BE2C (cell line): ENCODE data around the gene AGBL1.

ENCODE experiments used
- DNase-seq: peaks from one replicate; pipeline ENCODE4 v3.0.0-alpha.2; 2020
- H3K27me3 ChIP-seq: fragments of 250-450 bp; sonication (Bioruptor Pico); 2 replicates; pipeline ENCODE4 v1.5.1; 2020; ENCODE audit warnings: mild to moderate bottlenecking
- H3K36me3 ChIP-seq: fragments of 250-450 bp; sonication (Bioruptor Pico); 2 replicates; pipeline ENCODE4 v1.5.1; 2020; ENCODE audit warnings: mild to moderate bottlenecking
- H3K4me1 ChIP-seq: fragments of 250-450 bp; sonication (Bioruptor Pico); 2 replicates; pipeline ENCODE4 v1.5.1; 2020
- H3K4me3 ChIP-seq: 2 replicates; pipeline ENCODE4 v1.5.1; 2011; ENCODE audit warnings: low read depth, low read length
- H3K9me3 ChIP-seq: fragments of 250-450 bp; sonication (Bioruptor Pico); 2 replicates; pipeline ENCODE4 v1.5.1; 2020
- TF ChIP-seq, protein P1 (sequence below): IDR thresholded peaks from 2 replicates; pipeline ENCODE4 v1.5.1; 2012; ENCODE audit warnings: mild to moderate bottlenecking, low read depth, low read length

The AGBL1 gene

DNA sequence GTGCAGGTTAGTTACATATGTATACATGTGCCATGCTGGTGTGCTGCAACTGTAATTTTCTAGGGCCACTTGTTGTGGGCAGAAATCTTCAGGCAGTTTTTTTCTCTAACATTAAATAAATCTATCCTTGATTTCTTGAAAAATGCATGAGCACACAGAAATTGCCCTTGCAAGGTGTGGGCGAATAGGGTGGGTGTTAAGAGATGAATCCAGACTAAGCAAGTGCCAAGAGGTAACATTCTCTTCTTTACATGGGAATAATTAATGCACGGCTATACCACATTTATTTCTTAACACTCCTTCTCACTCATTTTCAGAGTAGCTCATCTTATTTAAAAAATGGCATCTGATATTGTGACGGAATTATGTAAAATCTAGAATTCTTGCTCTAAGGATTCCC is 719.6 kb downstream of the AGBL1 start:
- DNase-seq, result no peak
- Histone ChIP-seq H3K4me1 (no peaks in the 10 kb centered on the region), H3K9me3 (no peaks in the 10 kb centered on the region), H3K36me3 (no peaks in the 10 kb centered on the region), H3K4me3 (no peak overlapping the region), H3K27me3 (no peaks in the 10 kb centered on the region)
- TF ChIP-seq, protein P1, sequence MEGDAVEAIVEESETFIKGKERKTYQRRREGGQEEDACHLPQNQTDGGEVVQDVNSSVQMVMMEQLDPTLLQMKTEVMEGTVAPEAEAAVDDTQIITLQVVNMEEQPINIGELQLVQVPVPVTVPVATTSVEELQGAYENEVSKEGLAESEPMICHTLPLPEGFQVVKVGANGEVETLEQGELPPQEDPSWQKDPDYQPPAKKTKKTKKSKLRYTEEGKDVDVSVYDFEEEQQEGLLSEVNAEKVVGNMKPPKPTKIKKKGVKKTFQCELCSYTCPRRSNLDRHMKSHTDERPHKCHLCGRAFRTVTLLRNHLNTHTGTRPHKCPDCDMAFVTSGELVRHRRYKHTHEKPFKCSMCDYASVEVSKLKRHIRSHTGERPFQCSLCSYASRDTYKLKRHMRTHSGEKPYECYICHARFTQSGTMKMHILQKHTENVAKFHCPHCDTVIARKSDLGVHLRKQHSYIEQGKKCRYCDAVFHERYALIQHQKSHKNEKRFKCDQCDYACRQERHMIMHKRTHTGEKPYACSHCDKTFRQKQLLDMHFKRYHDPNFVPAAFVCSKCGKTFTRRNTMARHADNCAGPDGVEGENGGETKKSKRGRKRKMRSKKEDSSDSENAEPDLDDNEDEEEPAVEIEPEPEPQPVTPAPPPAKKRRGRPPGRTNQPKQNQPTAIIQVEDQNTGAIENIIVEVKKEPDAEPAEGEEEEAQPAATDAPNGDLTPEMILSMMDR, result no peak

- TF ChIP-seq, protein P1, result no peak
- DNase-seq, result no peak
Measured at GRCh38 chr15:86802244-86802643, 722.6 kb downstream of the AGBL1 start.

DNA sequence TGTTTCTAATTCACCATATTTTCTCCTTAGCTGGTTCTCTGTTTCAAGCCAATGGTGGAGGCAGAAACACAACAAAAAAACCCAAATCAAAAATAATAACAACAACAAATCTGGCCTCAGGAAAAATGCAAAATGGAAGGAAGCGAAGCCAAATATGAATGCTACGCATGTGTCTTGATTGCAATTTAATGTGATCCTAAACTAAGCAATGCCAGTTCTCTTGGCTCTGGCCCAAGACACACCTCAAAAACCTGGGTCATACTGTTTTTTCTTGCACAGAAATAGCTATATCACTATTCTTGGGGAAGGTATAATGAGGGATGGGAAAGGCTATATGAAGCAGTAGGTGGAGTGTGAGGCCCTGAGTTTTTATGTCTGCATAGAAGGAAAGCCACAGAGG is 724.7 kb downstream of the AGBL1 start:
- Histone ChIP-seq H3K36me3 (no peaks in the 10 kb centered on the region), H3K27me3 (no peaks in the 10 kb centered on the region), H3K4me1 (no peaks in the 10 kb centered on the region), H3K4me3 (no peak overlapping the region), H3K9me3 (no peaks in the 10 kb centered on the region)
- TF ChIP-seq, protein P1, result no peak
- no peak for DNase-seq

More at GRCh38 chr15:86802244-86802643, 722.6 kb downstream of the AGBL1 start:
- H3K27me3 ChIP-seq, result no peaks in the 10 kb centered on the region
- no peaks in the 10 kb centered on the region for H3K4me1 ChIP-seq
- no peaks in the 10 kb centered on the region for H3K9me3 ChIP-seq
- H3K4me3 ChIP-seq, result no peak overlapping the region
- no peaks in the 10 kb centered on the region for H3K36me3 ChIP-seq

GRCh38 chr15:86810329-86810728 is 730.7 kb downstream of the AGBL1 start:
- Histone ChIP-seq H3K4me3 (no peak overlapping the region), H3K4me1 (no peaks in the 10 kb centered on the region), H3K9me3 (no peaks in the 10 kb centered on the region), H3K36me3 (no peaks in the 10 kb centered on the region), H3K27me3 (no peaks in the 10 kb centered on the region)
- no peak for DNase-seq
- TF ChIP-seq, protein P1, result no peak

DNA sequence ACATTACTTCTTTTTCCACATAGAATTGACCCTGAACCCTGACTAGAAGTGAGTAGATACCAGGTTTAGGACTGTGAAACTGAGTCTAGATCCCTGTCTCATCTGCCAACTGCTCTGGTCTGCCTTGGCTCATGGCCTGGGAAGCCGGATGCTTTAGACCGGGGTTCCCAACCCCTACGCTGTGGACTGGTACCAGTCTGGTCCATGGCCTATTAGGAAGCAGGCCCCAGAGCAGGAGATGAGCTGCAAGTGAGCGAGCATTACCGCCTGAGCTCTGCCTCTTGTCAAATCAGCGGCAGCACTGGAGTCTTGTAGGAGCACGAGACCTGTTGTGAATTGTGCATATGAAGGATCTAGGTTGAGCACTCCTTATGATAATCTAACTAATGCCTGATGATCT is 734.2 kb downstream of the AGBL1 start:
- TF ChIP-seq, protein P1, result no peak
- H3K27me3 ChIP-seq, result no peaks in the 10 kb centered on the region
- no peaks in the 10 kb centered on the region for H3K36me3 ChIP-seq
- no peaks in the 10 kb centered on the region for H3K4me1 ChIP-seq
- no peak overlapping the region for H3K4me3 ChIP-seq
- DNase-seq, result no peak
- no peaks in the 10 kb centered on the region for H3K9me3 ChIP-seq

DNA sequence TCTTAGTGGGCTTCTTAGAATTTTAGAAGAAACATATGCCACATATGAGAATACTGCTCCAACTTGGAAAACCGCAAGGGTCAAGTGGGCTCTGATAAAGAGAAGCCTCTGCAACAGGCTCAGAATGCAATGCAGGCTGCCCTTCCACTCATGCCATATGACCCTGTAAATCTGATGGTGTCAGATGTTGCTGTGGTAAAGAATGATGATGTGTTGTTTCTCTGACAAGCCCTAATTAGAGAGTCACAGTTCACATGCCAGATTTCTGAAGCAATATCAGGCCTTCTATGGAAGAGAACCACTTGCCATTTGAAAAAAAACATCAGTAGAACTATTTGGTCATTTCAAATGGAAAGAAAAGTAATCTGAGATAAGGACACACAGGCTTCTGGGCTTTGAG is 749.6 kb downstream of the AGBL1 start:
- Histone ChIP-seq H3K4me3 (no peak overlapping the region), H3K36me3 (no peaks in the 10 kb centered on the region), H3K9me3 (no peaks in the 10 kb centered on the region), H3K4me1 (no peaks in the 10 kb centered on the region), H3K27me3 (no peaks in the 10 kb centered on the region)
- no peak for DNase-seq
- TF ChIP-seq, protein P1, result no peak
